ENCODE results near the gene ZNF484. TPM values are rescaled to one million over a fixed set of nuclear protein-coding genes. Genes with fewer than 3 reads are reported as not detected.

ZNF484 gene
- 5.1 and 7.0 TPM in 2 replicates for total RNA-seq

DNA sequence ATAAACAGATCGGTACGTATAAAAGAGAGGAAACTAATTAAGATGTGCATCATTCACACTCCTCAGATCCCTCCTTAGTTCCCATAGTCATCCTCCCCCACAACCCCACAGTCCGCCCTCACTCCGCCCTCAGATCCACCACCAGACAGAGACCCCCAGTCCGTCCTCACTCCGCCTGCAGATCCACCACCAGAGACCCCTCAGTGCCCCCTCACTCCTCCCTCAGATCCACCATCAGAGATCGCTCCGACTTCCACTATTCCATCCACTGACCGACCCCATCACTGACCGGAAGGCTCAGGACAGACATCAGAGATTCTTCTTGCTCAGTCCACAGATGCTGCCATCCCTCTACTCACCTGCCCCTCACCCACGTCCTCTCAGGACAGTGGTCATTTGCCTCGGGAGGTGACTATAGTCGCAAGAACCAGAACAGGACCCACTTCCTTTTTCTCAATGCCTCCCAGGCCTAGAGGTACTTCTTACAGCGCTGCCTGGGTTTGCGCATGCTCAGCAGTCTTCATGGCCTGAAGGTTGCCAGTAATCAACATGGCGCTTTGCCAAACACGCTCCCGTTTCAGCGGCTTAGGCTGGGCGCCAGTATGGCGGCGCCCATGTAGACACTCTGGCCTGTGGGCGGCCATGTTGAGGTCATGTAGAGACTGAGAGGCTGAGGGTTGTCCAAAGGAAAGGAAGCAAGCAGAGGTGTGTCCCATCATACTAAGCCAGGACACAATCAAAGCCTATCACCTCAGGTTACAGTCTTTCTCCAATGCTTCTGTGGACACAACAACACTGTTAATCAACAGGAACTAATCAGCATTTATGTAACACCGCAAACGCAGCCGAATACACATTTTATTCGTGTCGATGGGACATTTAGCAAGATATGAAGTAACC is at the start of gene ZNF484:
TSS of gene ZNF484 (minus strand) at position 508 of the 900 bp plus-strand sequence. CDS start 3,009 bp downstream, outside the sequence.

Other genes with a start within 250 kb of the ZNF484 start
- 18.5 and 20.1 TPM in 2 replicates for gene IPPK, start 207.9 kb downstream of the ZNF484 start, total RNA-seq
- gene BICD2, start 113.2 kb downstream of the ZNF484 start, total RNA-seq = 43.3 and 44.6 TPM in 2 replicates
- gene FGD3, start 69.5 kb upstream of the ZNF484 start, total RNA-seq = not detected in 2 replicates
- gene SUSD3, start 180.7 kb upstream of the ZNF484 start, total RNA-seq = 0.07 and 0.10 TPM in 2 replicates
- gene CARD19, start 218.2 kb upstream of the ZNF484 start, total RNA-seq = 64.6 and 70.3 TPM in 2 replicates